Neural progenitor cell (in vitro differentiated cells): Measurements from ENCODE around the gene ZSWIM6.

Experiments used
- CTCF ChIP-seq: fragments of 200-600 bp; sonication (generic); IDR thresholded peaks from 2 replicates; pipeline ENCODE4 v1.5.1; 2017; ENCODE audit warnings: antibody characterized with exemption, mild to moderate bottlenecking
- EZH2 ChIP-seq: fragments of 200-600 bp; sonication (generic); IDR thresholded peaks from 2 replicates; pipeline ENCODE4 v1.6.1; 2017; ENCODE audit warnings: antibody characterized with exemption, mild to moderate bottlenecking, moderate library complexity
- EZH2phosphoT487 ChIP-seq: fragments of 200-600 bp; sonication (generic); IDR thresholded peaks from 2 replicates; pipeline ENCODE4 v1.6.1; 2017; ENCODE audit warnings: antibody characterized with exemption

DNA sequence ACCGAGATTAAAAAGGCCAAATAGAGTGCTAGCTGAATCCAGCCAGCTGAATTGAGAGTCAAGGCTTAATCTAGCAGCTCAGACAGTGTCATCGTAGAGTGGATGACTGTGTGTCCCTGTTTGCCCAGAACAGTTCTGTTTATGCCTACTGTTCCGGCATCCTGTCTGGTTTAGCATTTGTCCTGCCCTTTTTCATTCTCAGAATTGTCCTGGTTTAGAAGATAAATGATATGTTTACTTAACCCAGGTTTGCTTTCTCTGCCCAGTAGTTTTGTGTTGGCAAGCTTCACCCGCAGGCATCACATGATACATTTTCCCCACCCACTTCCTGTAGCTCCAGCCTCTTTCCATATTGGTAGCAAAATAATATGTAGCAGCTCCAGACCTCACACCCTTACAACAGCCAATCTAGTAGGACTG lies 41.3 kb upstream of the ZSWIM6 start:
- TF ChIP-seq CTCF (no peak), EZH2 (no peak), EZH2phosphoT487 (no peak)
